Measurements from ENCODE around the gene HIVEP3. TPM values are rescaled to one million over a fixed set of nuclear protein-coding genes. Genes with fewer than 3 reads are reported as not detected.

Gene HIVEP3
- total and polyA plus RNA-seq, 5 donors: 6.3 to 7.9 (median 7.2) TPM

DNA sequence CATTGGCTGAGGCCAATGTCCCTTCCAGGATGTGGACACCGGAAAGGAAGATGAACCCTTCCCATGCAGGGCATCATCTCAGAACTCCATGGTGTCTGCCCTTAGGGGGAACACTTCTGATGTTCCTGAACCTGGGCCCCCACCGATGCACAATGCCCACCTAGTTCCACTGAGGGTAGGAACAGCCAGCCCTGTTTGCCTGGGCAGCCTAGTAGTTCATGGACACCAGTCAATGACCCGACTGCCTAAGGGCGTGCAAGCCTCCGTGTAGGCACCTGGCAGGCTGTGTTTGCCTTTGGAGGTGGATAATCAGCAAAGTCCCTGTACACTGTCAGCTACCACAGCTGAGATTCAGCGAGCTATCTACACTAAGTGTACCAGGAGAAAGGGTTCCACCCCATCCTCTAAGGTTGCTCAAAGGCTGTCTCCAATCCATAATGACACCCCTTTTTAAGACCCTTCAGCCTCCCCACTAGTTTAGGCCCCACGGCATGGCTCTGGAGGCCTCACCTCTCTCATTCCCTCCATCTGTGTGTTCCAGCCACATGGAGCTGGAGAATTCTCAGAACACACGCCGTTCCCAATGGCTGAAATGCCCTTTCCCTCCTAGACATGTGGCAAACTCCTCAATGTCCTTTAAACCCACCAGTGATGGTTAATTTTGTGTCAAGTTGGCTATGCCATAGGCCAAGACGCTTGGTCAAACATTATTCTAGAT lies 309.4 kb downstream of the HIVEP3 start:
- Histone ChIP-seq H3K4me1 (ENCODE audit: control insufficient read depth, insufficient read depth, low read length) (peaks cover 8% of the 10 kb centered on the region), H3K27me3 (ENCODE audit: control insufficient read depth, insufficient read depth) (no peaks in the 10 kb centered on the region), H3K9me3 (ENCODE audit: control insufficient read depth, low read length) (no peaks in the 10 kb centered on the region), H3K27ac (ENCODE audit: low read length) (no peak overlapping the region), H3K4me3 (ENCODE audit: low read length) (no peak overlapping the region)
- WGBS: 96% methylated on average over 10 of the region's 10 CpGs
- DNase-seq (no peak), ATAC-seq (no peak)
- intact Hi-C loops (cut with DNase I): no loop called here

GRCh38 chr1:41608211-41608610 lies 310.5 kb downstream of the HIVEP3 start:
- Histone ChIP-seq H3K4me3 (ENCODE audit: low read length) (no peak overlapping the region), H3K27ac (ENCODE audit: low read length) (no peak overlapping the region), H3K27me3 (ENCODE audit: control insufficient read depth, insufficient read depth) (no peaks in the 10 kb centered on the region), H3K4me1 (ENCODE audit: control insufficient read depth, insufficient read depth, low read length) (peaks cover 5% of the 10 kb centered on the region), H3K9me3 (ENCODE audit: control insufficient read depth, low read length) (no peaks in the 10 kb centered on the region)
- DNase-seq (peak; percentile 39 to 72 (median 66)), ATAC-seq (peak in 1 of 2 donors; percentile 34)
- intact Hi-C loops (cut with DNase I): no loop called here
- WGBS: 38% methylated on average over 4 of the region's 4 CpGs

DNA sequence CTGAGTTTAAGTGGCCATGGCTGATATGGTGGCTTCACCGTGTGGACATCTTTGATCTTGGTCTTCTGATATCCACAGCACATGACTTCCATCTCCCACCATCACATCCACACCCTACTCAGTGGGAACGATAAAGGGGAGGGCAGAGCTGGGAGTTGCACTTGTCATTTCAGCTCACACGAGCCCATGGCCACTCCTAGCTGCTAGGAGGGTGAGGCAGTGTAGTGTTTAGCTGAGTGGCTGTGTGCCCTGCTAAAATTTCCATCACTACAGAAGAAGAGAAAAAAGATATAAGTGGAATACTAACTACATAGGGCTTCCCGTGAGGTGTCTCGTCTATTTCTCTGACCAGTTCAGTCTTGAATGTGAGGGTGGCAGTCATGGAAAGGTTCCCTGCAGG lies 310.9 kb downstream of the HIVEP3 start:
- no peak for DNase-seq
- no peaks in the 10 kb centered on the region for H3K27me3 ChIP-seq (ENCODE audit: control insufficient read depth, insufficient read depth)
- H3K4me3 ChIP-seq (ENCODE audit: low read length): no peak overlapping the region
- peaks cover 5% of the 10 kb centered on the region for H3K4me1 ChIP-seq (ENCODE audit: control insufficient read depth, insufficient read depth, low read length)
- peak in 1 of 2 donors; percentile 36 for ATAC-seq
- 47% methylated on average over 5 of the region's 5 CpGs for WGBS
- no peak overlapping the region for H3K27ac ChIP-seq (ENCODE audit: low read length)
- H3K9me3 ChIP-seq (ENCODE audit: control insufficient read depth, low read length): no peaks in the 10 kb centered on the region
- intact Hi-C loops (cut with DNase I): no loop called here

- H3K4me3 ChIP-seq (ENCODE audit: low read length): no peak overlapping the region
- intact Hi-C loops (cut with DNase I): no loop called here
- ATAC-seq (no peak), DNase-seq (no peak)
- H3K9me3 ChIP-seq (ENCODE audit: control insufficient read depth, low read length): no peaks in the 10 kb centered on the region
- 67% methylated on average over 5 of the region's 5 CpGs for WGBS
- H3K27me3 ChIP-seq (ENCODE audit: control insufficient read depth, insufficient read depth): no peaks in the 10 kb centered on the region
- no peaks in the 10 kb centered on the region for H3K4me1 ChIP-seq (ENCODE audit: control insufficient read depth, insufficient read depth, low read length)
- H3K27ac ChIP-seq (ENCODE audit: low read length): no peak overlapping the region
Observed at GRCh38 chr1:41599912-41600311, 318.8 kb downstream of the HIVEP3 start.

DNA sequence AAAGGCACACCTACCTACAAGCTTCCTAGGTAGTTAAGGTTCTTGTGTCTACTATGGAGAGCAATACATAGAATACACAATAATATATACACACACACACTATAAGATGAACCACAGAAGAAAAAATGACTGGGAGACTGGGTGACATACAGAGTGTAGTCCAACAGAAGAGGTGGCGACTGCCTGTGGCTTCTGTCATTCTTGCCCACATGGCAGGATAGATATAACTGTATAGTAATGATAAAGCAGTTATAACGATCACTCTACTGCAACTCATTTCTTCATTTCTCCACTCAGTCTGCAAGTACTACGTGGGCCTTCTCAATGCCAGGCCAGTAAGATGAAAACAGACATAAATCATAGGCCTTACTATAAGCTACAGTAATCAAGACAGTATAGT lies 320.4 kb downstream of the HIVEP3 start:
- ATAC-seq: no peak
- H3K27ac ChIP-seq (ENCODE audit: low read length): no peak overlapping the region
- intact Hi-C loops (cut with DNase I): no loop called here
- H3K4me1 ChIP-seq (ENCODE audit: control insufficient read depth, insufficient read depth, low read length): no peaks in the 10 kb centered on the region
- WGBS: 99% methylated on average over 3 of the region's 3 CpGs
- H3K4me3 ChIP-seq (ENCODE audit: low read length): no peak overlapping the region
- DNase-seq: no peak
- no peaks in the 10 kb centered on the region for H3K9me3 ChIP-seq (ENCODE audit: control insufficient read depth, low read length)
- no peaks in the 10 kb centered on the region for H3K27me3 ChIP-seq (ENCODE audit: control insufficient read depth, insufficient read depth)

- intact Hi-C loops (cut with DNase I): no loop called here
- Histone ChIP-seq H3K4me3 (ENCODE audit: low read length) (no peak overlapping the region), H3K9me3 (ENCODE audit: control insufficient read depth, low read length) (no peaks in the 10 kb centered on the region), H3K27me3 (ENCODE audit: control insufficient read depth, insufficient read depth) (no peaks in the 10 kb centered on the region), H3K4me1 (ENCODE audit: control insufficient read depth, insufficient read depth, low read length) (no peaks in the 10 kb centered on the region), H3K27ac (ENCODE audit: low read length) (no peak overlapping the region)
- DNase-seq (no peak), ATAC-seq (no peak)
- 93% methylated on average over 5 of the region's 5 CpGs for WGBS
Observed at GRCh38 chr1:41592451-41593125, 326.1 kb downstream of the HIVEP3 start.

- no peak for ATAC-seq
- 96% methylated on average over 6 of the region's 6 CpGs for WGBS
- Histone ChIP-seq H3K27ac (ENCODE audit: low read length) (no peak overlapping the region), H3K9me3 (ENCODE audit: control insufficient read depth, low read length) (no peaks in the 10 kb centered on the region), H3K4me1 (ENCODE audit: control insufficient read depth, insufficient read depth, low read length) (no peaks in the 10 kb centered on the region), H3K4me3 (ENCODE audit: low read length) (no peak overlapping the region), H3K27me3 (ENCODE audit: control insufficient read depth, insufficient read depth) (no peaks in the 10 kb centered on the region)
- no peak for DNase-seq
- intact Hi-C loops (cut with DNase I): no loop called here
Observed at GRCh38 chr1:41591891-41592290, 326.8 kb downstream of the HIVEP3 start.

- no peaks in the 10 kb centered on the region for H3K4me1 ChIP-seq (ENCODE audit: control insufficient read depth, insufficient read depth, low read length)
- H3K27me3 ChIP-seq (ENCODE audit: control insufficient read depth, insufficient read depth): no peaks in the 10 kb centered on the region
- no peak overlapping the region for H3K4me3 ChIP-seq (ENCODE audit: low read length)
- intact Hi-C loops (cut with DNase I): no loop called here
- no peak for ATAC-seq
- no peak for DNase-seq
- H3K9me3 ChIP-seq (ENCODE audit: control insufficient read depth, low read length): no peaks in the 10 kb centered on the region
- H3K27ac ChIP-seq (ENCODE audit: low read length): no peak overlapping the region
Observed at GRCh38 chr1:41590331-41590730, 328.4 kb downstream of the HIVEP3 start.

GRCh38 chr1:41589395-41589794 lies 329.3 kb downstream of the HIVEP3 start:
- H3K27ac ChIP-seq (ENCODE audit: low read length): no peak overlapping the region
- no peaks in the 10 kb centered on the region for H3K27me3 ChIP-seq (ENCODE audit: control insufficient read depth, insufficient read depth)
- ATAC-seq: no peak
- 92% methylated on average over 5 of the region's 5 CpGs for WGBS
- H3K4me3 ChIP-seq (ENCODE audit: low read length): no peak overlapping the region
- intact Hi-C loops (cut with DNase I): no loop called here
- H3K9me3 ChIP-seq (ENCODE audit: control insufficient read depth, low read length): no peaks in the 10 kb centered on the region
- no peak for DNase-seq
- H3K4me1 ChIP-seq (ENCODE audit: control insufficient read depth, insufficient read depth, low read length): no peaks in the 10 kb centered on the region

DNA sequence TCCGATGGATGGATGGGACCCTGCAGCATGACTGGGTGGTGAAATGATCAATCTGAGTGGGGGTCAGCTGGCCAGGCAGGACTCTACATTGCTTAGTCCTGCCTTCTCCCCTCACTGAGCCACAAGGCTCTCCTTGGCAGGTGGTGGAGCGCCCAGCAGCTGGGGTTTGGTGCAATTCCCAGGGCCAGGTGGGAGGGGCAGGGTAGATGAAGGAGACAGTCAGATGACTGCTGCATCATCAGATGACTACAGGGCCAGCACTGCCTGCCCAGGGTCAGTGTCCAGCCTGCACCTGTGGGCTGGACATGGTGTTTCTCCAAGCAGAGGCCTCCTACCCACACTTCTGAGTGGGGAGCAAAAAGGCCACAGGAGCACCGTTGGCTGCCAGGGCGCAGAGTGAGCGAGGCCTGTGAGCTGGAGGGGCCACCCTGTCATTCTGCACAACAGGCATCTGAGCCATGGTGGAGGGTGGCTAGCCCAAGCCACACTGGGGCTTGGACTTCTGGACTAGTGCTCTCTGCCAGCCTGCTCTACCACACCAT lies 330.3 kb downstream of the HIVEP3 start:
- H3K27me3 ChIP-seq (ENCODE audit: control insufficient read depth, insufficient read depth): no peaks in the 10 kb centered on the region
- no peak overlapping the region for H3K4me3 ChIP-seq (ENCODE audit: low read length)
- 87% methylated on average over 5 of the region's 5 CpGs for WGBS
- no peaks in the 10 kb centered on the region for H3K4me1 ChIP-seq (ENCODE audit: control insufficient read depth, insufficient read depth, low read length)
- no peak overlapping the region for H3K27ac ChIP-seq (ENCODE audit: low read length)
- intact Hi-C loops (cut with DNase I): no loop called here
- H3K9me3 ChIP-seq (ENCODE audit: control insufficient read depth, low read length): no peaks in the 10 kb centered on the region
- ATAC-seq: no peak
- DNase-seq: no peak

- no peak for DNase-seq
Observed at GRCh38 chr1:41587791-41588190, 330.9 kb downstream of the HIVEP3 start.

More at GRCh38 chr1:41587791-41588190, 330.9 kb downstream of the HIVEP3 start:
- Histone ChIP-seq H3K27ac (ENCODE audit: low read length) (no peak overlapping the region), H3K4me1 (ENCODE audit: control insufficient read depth, insufficient read depth, low read length) (no peaks in the 10 kb centered on the region), H3K4me3 (ENCODE audit: low read length) (no peak overlapping the region), H3K9me3 (ENCODE audit: control insufficient read depth, low read length) (no peaks in the 10 kb centered on the region), H3K27me3 (ENCODE audit: control insufficient read depth, insufficient read depth) (no peaks in the 10 kb centered on the region)
- intact Hi-C loops (cut with DNase I): no loop called here
- ATAC-seq: no peak
- WGBS: 97% methylated on average over 7 of the region's 7 CpGs

Measured in right cardiac atrium (tissue), 5 donors.